HEK293 (cell line): ENCODE results near the gene FGFRL1.

Experiments used
- CTCF ChIA-PET: fragments of 350-600 bp; formaldehyde crosslinking; extraction: SDS; loops from one replicate; lab custom pipeline; 2021; ENCODE audit warnings: antibody characterized with exemption; lab: Yijun Ruan, JAX
- POLR2A ChIA-PET: fragments of 300-600 bp; formaldehyde crosslinking; extraction: SDS; loops from one replicate; lab custom pipeline; 2020; ENCODE audit warnings: antibody characterized with exemption, inconsistent platforms; lab: Yijun Ruan, JAX
- H3K27ac ChIP-seq: fragments of 200-500 bp; sonication (Bioruptor generic); 2 replicates; pipeline ENCODE4 v1.5.1; 2014; ENCODE audit warnings: low read depth, low read length, control low read depth, inconsistent platforms; ENCODE audit errors: extremely low read depth
- H3K36me3 ChIP-seq, 2 experiments: fragments of 200-500 bp in 1 of 2; sonication (Bioruptor generic) in 1 of 2; 1 replicate in 1 of 2; 2 replicates in 1 of 2; pipeline ENCODE4 v1.5.1; 2014 to 2017; ENCODE audit warnings: inconsistent platforms in 2 of 2, low read length in 2 of 2; ENCODE audit not compliant: control insufficient read depth in 2 of 2, insufficient read depth in 1 of 2
- H3K4me1 ChIP-seq: fragments of 200-500 bp; sonication (Bioruptor generic); 2 replicates; pipeline ENCODE4 v1.5.1; 2014; ENCODE audit warnings: mild to moderate bottlenecking, low read length, inconsistent platforms; ENCODE audit not compliant: control insufficient read depth, insufficient read depth
- H3K4me3 ChIP-seq: 2 replicates; pipeline ENCODE4 v1.5.1; 2011; ENCODE audit warnings: low read depth, mild to moderate bottlenecking, control low read depth, low read length, moderate library complexity
- H3K9me3 ChIP-seq: fragments of 200-500 bp; sonication (Bioruptor generic); 2 replicates; pipeline ENCODE4 v1.5.1; 2014; ENCODE audit warnings: low read depth, low read length, inconsistent platforms; ENCODE audit not compliant: control insufficient read depth, insufficient read depth
- GLIS2 ChIP-seq: fragments of 450-650 bp; formaldehyde crosslinking; IDR thresholded peaks from 2 replicates; pipeline ENCODE4 v1.5.1; 2016; ENCODE audit warnings: missing biosample characterization, missing genetic modification characterization
- KLF1 ChIP-seq: fragments of 450-650 bp; formaldehyde crosslinking; IDR thresholded peaks from 2 replicates; pipeline ENCODE4 v1.5.1; 2016; ENCODE audit warnings: missing biosample characterization, missing genetic modification characterization
- KLF8 ChIP-seq: fragments of 450-650 bp; formaldehyde crosslinking; IDR thresholded peaks from 2 replicates; pipeline ENCODE4 v1.5.1; 2016; ENCODE audit warnings: missing biosample characterization, missing genetic modification characterization
- KLF9 ChIP-seq: fragments of 450-650 bp; formaldehyde crosslinking; IDR thresholded peaks from 2 replicates; pipeline ENCODE4 v1.5.1; 2016; ENCODE audit warnings: missing biosample characterization, missing genetic modification characterization, low read depth
- SP2 ChIP-seq: fragments of 450-650 bp; formaldehyde crosslinking; IDR thresholded peaks from 2 replicates; pipeline ENCODE4 v1.5.1; 2016; ENCODE audit warnings: missing biosample characterization, missing genetic modification characterization
- SP3 ChIP-seq: fragments of 450-650 bp; formaldehyde crosslinking; IDR thresholded peaks from 2 replicates; pipeline ENCODE4 v1.5.1; 2016; ENCODE audit warnings: missing biosample characterization, missing genetic modification characterization
- WT1 ChIP-seq: fragments of 450-650 bp; formaldehyde crosslinking; IDR thresholded peaks from 2 replicates; pipeline ENCODE4 v1.5.1; 2016; ENCODE audit warnings: missing biosample characterization, missing genetic modification characterization
- ZFHX2 ChIP-seq: fragments of 450-650 bp; formaldehyde crosslinking; conservative IDR thresholded peaks from 2 replicates; pipeline ENCODE4 v1.5.1; 2016; ENCODE audit warnings: missing biosample characterization, missing genetic modification characterization
- ZNF169 ChIP-seq: fragments of 450-650 bp; formaldehyde crosslinking; IDR thresholded peaks from 2 replicates; pipeline ENCODE4 v1.5.1; 2016; ENCODE audit warnings: missing biosample characterization, missing genetic modification characterization
- ZNF202 ChIP-seq: fragments of 450-650 bp; formaldehyde crosslinking; IDR thresholded peaks from 2 replicates; pipeline ENCODE4 v1.5.1; 2016; ENCODE audit warnings: missing biosample characterization, missing genetic modification characterization, borderline replicate concordance
- ZNF211 ChIP-seq: fragments of 450-650 bp; formaldehyde crosslinking; IDR thresholded peaks from 2 replicates; pipeline ENCODE4 v1.5.1; 2016; ENCODE audit warnings: low read depth, missing biosample characterization, missing genetic modification characterization
- ZNF335 ChIP-seq: fragments of 450-650 bp; formaldehyde crosslinking; conservative IDR thresholded peaks from 2 replicates; pipeline ENCODE4 v1.5.1; 2016; ENCODE audit warnings: missing biosample characterization, missing genetic modification characterization
- ZNF366 ChIP-seq: fragments of 450-650 bp; formaldehyde crosslinking; conservative IDR thresholded peaks from 2 replicates; pipeline ENCODE4 v1.5.1; 2016; ENCODE audit warnings: missing biosample characterization, missing genetic modification characterization
- ZNF585B ChIP-seq: fragments of 450-650 bp; formaldehyde crosslinking; IDR thresholded peaks from 2 replicates; pipeline ENCODE4 v1.5.1; 2016; ENCODE audit warnings: missing biosample characterization, missing genetic modification characterization
- ZNF600 ChIP-seq: fragments of 450-650 bp; formaldehyde crosslinking; IDR thresholded peaks from 2 replicates; pipeline ENCODE4 v1.5.1; 2016; ENCODE audit warnings: missing biosample characterization, missing genetic modification characterization
- ZNF660 ChIP-seq: fragments of 450-650 bp; IDR thresholded peaks from 2 replicates; pipeline ENCODE4 v1.5.1; 2018; ENCODE audit warnings: missing biosample characterization, mild to moderate bottlenecking, missing genetic modification characterization
- ZNF664 ChIP-seq: fragments of 450-650 bp; formaldehyde crosslinking; IDR thresholded peaks from 2 replicates; pipeline ENCODE4 v1.5.1; 2016; ENCODE audit warnings: missing biosample characterization, missing genetic modification characterization
- TF ChIP-seq, protein P1 (sequence below): fragments of 450-650 bp; formaldehyde crosslinking; IDR thresholded peaks from 2 replicates; pipeline ENCODE4 v1.5.1; 2016; ENCODE audit warnings: missing biosample characterization, missing genetic modification characterization
- TF ChIP-seq, protein P2 (sequence below): fragments of 450-650 bp; formaldehyde crosslinking; IDR thresholded peaks from 2 replicates; pipeline ENCODE4 v1.5.1; 2016; ENCODE audit warnings: missing biosample characterization, missing genetic modification characterization
- TF ChIP-seq, protein P3 (sequence below): fragments of 450-650 bp; formaldehyde crosslinking; optimal IDR thresholded peaks from 2 replicates; pipeline ENCODE3; 2016; ENCODE audit warnings: missing biosample characterization, mild to moderate bottlenecking, missing genetic modification characterization
- TF ChIP-seq, protein P4 (sequence below): fragments of 450-650 bp; IDR thresholded peaks from 2 replicates; pipeline ENCODE4 v1.5.1; 2018; ENCODE audit warnings: missing biosample characterization, mild to moderate bottlenecking, missing genetic modification characterization

The FGFRL1 gene

DNA sequence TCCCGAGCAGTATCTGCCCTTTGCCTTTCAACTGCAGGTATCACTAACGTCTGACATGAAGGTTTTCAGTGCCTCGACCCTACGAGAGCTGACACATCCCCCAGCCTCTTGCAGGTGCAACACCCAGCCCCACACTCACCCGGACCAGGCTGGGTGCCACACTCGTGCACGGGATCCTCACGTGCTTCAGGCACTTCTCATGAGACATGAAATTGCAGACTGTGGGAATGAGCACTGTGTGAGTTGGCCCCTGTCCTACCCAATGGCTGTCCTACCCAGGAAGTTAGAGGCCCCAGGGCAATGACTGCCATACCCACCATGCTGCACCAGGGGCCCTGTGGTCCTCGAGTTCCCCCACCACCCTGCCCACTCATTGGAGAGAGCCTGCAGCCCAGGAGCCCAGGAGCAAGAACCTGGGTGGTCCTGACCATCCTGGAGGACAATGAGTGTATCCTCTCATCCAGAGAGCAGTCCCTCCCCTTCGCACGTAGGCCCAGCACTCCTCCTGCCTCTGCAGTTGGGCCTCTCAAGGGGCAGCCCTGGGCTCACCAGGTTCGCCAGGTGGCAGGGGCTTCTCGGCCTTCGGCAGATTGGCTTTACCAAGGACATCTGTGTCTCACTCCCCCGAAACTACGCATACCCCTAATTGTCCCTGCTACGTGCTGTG, 40.4 kb upstream of the FGFRL1 start:
- peaks cover 0 to 10% of the 10 kb centered on the region in 2 experiments; a peak in 1 of 3 replicates for H3K36me3 ChIP-seq
- ChIA-PET POLR2A (no interaction called here), CTCF (no interaction called here)
- TF ChIP-seq, protein P1, sequence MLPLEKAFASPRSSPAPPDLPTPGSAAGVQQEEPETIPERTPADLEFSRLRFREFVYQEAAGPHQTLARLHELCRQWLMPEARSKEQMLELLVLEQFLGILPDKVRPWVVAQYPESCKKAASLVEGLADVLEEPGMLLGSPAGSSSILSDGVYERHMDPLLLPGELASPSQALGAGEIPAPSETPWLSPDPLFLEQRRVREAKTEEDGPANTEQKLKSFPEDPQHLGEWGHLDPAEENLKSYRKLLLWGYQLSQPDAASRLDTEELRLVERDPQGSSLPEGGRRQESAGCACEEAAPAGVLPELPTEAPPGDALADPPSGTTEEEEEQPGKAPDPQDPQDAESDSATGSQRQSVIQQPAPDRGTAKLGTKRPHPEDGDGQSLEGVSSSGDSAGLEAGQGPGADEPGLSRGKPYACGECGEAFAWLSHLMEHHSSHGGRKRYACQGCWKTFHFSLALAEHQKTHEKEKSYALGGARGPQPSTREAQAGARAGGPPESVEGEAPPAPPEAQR = no peak
- no peak for TF ChIP-seq ZNF169
- no peak; the same call in 1 of the 2 replicates for TF ChIP-seq KLF9 (tag by site-specific recombination)
- TF ChIP-seq ZNF202 (tag by site-specific recombination) = no peak
- no peak overlapping the region for H3K27ac ChIP-seq
- H3K9me3 ChIP-seq = no peaks in the 10 kb centered on the region
- no peak overlapping the region for H3K4me3 ChIP-seq
- H3K4me1 ChIP-seq = no peaks in the 10 kb centered on the region

DNA sequence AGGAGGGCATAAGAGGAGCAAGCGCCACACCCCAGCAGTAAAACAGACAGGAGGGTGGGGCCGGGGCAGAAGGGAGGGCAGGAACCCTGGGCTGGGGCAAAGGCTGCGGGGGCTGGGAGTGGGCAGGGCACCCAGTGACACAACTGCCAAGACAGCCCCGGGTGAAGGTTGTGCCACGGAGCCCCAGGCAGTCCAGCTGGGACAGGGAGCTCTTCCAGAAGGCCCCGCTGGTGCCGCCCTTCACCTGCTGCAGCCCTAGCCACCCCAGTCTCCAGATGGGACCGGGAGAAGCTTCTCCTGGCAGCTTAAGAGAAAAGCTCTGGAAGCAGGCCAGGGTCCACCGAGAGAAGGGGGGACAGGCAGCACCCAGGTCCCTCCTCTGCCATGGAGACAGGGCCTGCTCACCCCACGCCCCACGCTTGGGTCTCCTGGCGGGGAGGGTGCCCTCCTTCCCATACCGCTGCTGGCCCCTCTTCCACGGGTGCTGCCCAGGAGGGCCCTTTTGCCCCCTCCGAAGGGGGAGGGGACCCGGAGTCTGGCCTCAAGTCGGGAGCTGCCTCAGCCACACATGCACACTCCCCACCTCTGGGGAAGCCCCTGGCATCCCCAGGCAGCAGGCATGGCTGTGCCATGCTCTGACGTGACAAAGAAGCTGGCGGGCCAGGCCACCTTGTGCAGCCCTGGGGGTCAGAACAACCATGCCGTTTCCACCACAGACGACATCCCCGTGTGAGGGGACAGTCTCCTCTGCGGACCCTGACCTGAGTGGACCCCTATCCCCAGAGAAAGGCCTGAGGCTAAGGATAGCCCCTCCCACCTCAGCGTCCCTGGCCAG, 39.5 kb upstream of the FGFRL1 start:
- Histone ChIP-seq H3K4me1 (no peaks in the 10 kb centered on the region), H3K9me3 (no peaks in the 10 kb centered on the region), H3K4me3 (no peak overlapping the region), H3K27ac (no peak overlapping the region), H3K36me3 (peaks cover 0 to under 1% of the 10 kb centered on the region in 2 experiments; a peak in 1 of 3 replicates)
- ChIA-PET POLR2A (no interaction called here), CTCF (no interaction called here)
- peak; percentile 92 for TF ChIP-seq KLF1 (tag by site-specific recombination)
- TF ChIP-seq GLIS2 (tag by site-specific recombination) = peak; percentile 30; the same call in 1 of the 2 replicates
- TF ChIP-seq ZNF585B (tag by site-specific recombination) = no peak
- no peak for TF ChIP-seq WT1

DNA sequence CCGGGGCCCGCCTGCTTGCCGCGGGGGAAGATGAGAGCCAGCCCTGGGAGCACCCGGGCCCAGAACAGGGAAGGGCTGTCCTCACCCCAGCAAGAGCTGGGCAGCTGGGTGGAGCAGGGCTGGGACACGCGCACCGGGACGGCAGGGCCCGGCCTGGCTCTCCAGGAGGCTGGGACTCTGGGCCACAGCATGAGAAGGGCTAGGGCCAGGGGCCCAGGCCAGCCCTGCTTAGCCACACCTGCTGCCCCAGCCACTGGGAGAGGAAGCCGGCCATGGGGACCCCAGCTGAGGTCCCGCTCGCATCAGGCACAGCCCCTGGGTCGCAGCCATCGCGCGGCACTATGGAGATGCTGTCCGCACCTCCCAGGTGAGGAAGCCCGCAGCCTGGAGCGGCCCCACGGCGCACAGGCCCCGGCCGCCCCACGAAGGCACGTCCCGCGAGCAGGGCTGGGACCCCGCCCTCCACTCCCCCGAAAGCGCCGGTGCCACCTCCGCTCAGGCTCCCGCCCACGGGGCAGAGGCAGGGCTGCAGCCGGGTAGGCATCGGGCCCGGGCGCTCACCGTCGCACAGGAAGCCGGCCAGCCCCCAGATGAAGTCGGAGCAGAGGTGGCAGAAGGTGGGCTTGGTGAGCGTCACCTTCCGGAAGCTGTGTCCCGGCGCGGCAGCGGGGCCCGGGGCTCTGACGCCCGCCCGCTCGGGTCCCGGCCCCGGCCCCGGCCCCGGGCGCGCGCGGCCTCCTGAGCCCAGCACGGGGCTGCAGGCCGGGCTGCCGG, 38.6 kb upstream of the FGFRL1 start:
- POLR2A ChIA-PET = no interaction called here
- Histone ChIP-seq H3K9me3 (no peaks in the 10 kb centered on the region), H3K27ac (no peak overlapping the region; the same call in 1 of the 2 replicates), H3K4me1 (no peaks in the 10 kb centered on the region), H3K4me3 (peak overlapping the region; percentile 65), H3K36me3 (no peaks in the 10 kb centered on the region)
- CTCF ChIA-PET = no interaction called here
- no peak for TF ChIP-seq ZNF660 (tag by site-specific recombination)
- TF ChIP-seq ZNF600 = 0 out of 2 replicates have a peak, but pooled peaks have one; percentile 19
- TF ChIP-seq ZFHX2 (tag by site-specific recombination) = peak; percentile 89
- TF ChIP-seq, protein P2, sequence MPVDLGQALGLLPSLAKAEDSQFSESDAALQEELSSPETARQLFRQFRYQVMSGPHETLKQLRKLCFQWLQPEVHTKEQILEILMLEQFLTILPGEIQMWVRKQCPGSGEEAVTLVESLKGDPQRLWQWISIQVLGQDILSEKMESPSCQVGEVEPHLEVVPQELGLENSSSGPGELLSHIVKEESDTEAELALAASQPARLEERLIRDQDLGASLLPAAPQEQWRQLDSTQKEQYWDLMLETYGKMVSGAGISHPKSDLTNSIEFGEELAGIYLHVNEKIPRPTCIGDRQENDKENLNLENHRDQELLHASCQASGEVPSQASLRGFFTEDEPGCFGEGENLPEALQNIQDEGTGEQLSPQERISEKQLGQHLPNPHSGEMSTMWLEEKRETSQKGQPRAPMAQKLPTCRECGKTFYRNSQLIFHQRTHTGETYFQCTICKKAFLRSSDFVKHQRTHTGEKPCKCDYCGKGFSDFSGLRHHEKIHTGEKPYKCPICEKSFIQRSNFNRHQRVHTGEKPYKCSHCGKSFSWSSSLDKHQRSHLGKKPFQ (tag by site-specific recombination) = no peak
- no peak for TF ChIP-seq ZNF664 (tag by site-specific recombination)
- TF ChIP-seq, protein P3, sequence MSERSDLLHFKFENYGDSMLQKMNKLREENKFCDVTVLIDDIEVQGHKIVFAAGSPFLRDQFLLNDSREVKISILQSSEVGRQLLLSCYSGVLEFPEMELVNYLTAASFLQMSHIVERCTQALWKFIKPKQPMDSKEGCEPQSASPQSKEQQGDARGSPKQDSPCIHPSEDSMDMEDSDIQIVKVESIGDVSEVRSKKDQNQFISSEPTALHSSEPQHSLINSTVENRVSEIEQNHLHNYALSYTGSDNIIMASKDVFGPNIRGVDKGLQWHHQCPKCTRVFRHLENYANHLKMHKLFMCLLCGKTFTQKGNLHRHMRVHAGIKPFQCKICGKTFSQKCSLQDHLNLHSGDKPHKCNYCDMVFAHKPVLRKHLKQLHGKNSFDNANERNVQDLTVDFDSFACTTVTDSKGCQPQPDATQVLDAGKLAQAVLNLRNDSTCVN (tag by site-specific recombination) = peak; percentile 58
- TF ChIP-seq, protein P4, sequence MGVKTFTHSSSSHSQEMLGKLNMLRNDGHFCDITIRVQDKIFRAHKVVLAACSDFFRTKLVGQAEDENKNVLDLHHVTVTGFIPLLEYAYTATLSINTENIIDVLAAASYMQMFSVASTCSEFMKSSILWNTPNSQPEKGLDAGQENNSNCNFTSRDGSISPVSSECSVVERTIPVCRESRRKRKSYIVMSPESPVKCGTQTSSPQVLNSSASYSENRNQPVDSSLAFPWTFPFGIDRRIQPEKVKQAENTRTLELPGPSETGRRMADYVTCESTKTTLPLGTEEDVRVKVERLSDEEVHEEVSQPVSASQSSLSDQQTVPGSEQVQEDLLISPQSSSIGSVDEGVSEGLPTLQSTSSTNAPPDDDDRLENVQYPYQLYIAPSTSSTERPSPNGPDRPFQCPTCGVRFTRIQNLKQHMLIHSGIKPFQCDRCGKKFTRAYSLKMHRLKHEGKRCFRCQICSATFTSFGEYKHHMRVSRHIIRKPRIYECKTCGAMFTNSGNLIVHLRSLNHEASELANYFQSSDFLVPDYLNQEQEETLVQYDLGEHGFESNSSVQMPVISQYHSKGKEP (tag by site-specific recombination) = no peak
- TF ChIP-seq ZNF335 = peak; percentile 45; the same call in 1 of the 2 replicates
- peak; percentile 12; the same call in 1 of the 2 replicates for TF ChIP-seq KLF8 (tag by site-specific recombination)
- TF ChIP-seq SP3 (tag by site-specific recombination) = peak; percentile 62
- TF ChIP-seq ZNF366 (tag by site-specific recombination) = no peak
- peak; percentile 66 for TF ChIP-seq SP2 (tag by site-specific recombination)
- no peak for TF ChIP-seq ZNF211 (tag by site-specific recombination)
- peak; percentile 54 for TF ChIP-seq KLF9 (tag by site-specific recombination)
